Mesothelial cell of epicardium (in vitro differentiated cells): Measurements from ENCODE around the gene NSUN7. TPM values are rescaled to one million over a fixed set of nuclear protein-coding genes. Genes with fewer than 3 reads are reported as not detected.

Experiments
- DNase-seq, 2 experiments: peaks; one replicate each; pipeline ENCODE4 v3.0.0; 2021; ENCODE audit warnings: low spot score in 2 of 2; ENCODE audit not compliant: unreplicated experiment in 2 of 2
- H3K27ac Mint-ChIP-seq: 2 replicates; pipeline ENCODE4 v1.8.0; 2021; ENCODE audit warnings: mixed read lengths
- H3K27me3 Mint-ChIP-seq: 2 replicates; pipeline ENCODE4 v1.8.0; 2021; ENCODE audit warnings: low read depth, mixed read lengths
- H3K36me3 Mint-ChIP-seq: 2 replicates; pipeline ENCODE4 v1.8.0; 2021; ENCODE audit warnings: mixed read lengths
- H3K4me1 Mint-ChIP-seq: 2 replicates; pipeline ENCODE4 v1.8.0; 2021; ENCODE audit warnings: mixed read lengths
- H3K4me3 Mint-ChIP-seq: 2 replicates; pipeline ENCODE4 v1.8.0; 2021; ENCODE audit warnings: mild to moderate bottlenecking, moderate library complexity, mixed read lengths
- H3K9me3 Mint-ChIP-seq: 2 replicates; pipeline ENCODE4 v1.8.0; 2021; ENCODE audit warnings: mixed read lengths
- CTCF ChIP-seq: fragments of 200-600 bp; sonication (generic); IDR thresholded peaks from one replicate; pipeline ENCODE4 v1.5.0; 2021; ENCODE audit warnings: antibody characterized with exemption; ENCODE audit not compliant: unreplicated experiment
- total RNA-seq: library from RNA; stranded (reverse); gene quantifications from 3 replicates; pipeline ENCODE4 v1.2.1, GENCODE V29; 2021

Gene NSUN7
- total RNA-seq, 1 donor from 2014 or later, result 21.8 TPM

DNA sequence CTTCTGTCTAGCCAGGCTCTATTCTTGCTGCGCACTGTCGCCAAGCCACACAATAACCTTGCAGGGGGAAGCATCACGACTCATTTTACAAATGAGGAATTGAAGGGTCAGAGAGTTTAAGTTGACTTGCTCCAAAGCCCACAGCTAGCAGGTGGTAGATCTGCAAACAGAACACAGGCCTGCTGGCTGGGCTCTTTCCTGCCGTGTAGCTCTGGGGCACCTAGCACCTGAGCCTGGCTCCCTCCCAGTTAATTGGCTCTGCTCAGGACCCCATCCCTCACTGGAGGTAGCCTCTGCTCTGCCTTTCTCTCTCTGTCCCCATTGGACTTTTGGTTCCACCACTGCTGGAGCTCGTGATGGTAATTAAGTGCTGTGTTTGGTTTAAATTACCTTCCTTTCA lies 98.5 kb downstream of the NSUN7 start:
- Mint-ChIP-seq H3K27me3 (no peaks in the 10 kb centered on the region), H3K27ac (no peak overlapping the region), H3K4me3 (no peak overlapping the region), H3K4me1 (peaks cover 19% of the 10 kb centered on the region), H3K36me3 (no peaks in the 10 kb centered on the region), H3K9me3 (no peaks in the 10 kb centered on the region)
- no peak for TF ChIP-seq CTCF
- no peak for DNase-seq

- no peak overlapping the region for H3K4me3 Mint-ChIP-seq
- no peak for TF ChIP-seq CTCF
- peaks cover 17% of the 10 kb centered on the region for H3K4me1 Mint-ChIP-seq
- H3K36me3 Mint-ChIP-seq, result peaks cover 3% of the 10 kb centered on the region
- H3K27me3 Mint-ChIP-seq, result no peaks in the 10 kb centered on the region
- no peak for DNase-seq
- H3K9me3 Mint-ChIP-seq, result no peaks in the 10 kb centered on the region
- H3K27ac Mint-ChIP-seq, result no peak overlapping the region
These were observed 99.2 kb downstream of the NSUN7 start for GRCh38 chr4:40848940-40849339.

DNA sequence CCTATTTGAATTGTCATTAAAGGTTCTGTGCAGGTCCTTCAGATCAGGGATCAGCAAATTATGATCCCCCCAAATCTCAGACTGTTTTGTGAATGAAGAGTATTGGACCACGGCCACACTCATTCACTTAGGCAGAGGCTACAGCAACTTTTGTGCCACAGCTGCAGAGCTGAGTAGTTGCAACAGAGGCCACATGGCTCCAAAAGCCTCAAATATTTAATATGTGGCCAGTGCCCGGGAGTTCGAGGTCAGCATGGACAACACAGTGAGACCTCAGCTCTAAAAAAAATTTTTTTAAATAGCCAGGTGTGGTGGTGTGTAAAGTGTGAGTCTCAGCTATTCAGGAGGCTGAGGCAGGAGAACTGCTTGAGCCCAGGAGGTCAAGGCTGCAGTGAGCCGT lies 100.7 kb downstream of the NSUN7 start:
- peaks cover 3% of the 10 kb centered on the region for H3K36me3 Mint-ChIP-seq
- H3K4me3 Mint-ChIP-seq, result no peak overlapping the region
- no peaks in the 10 kb centered on the region for H3K27me3 Mint-ChIP-seq
- no peak for DNase-seq
- H3K27ac Mint-ChIP-seq, result no peak overlapping the region
- TF ChIP-seq CTCF, result no peak
- H3K4me1 Mint-ChIP-seq, result peaks cover 10% of the 10 kb centered on the region
- H3K9me3 Mint-ChIP-seq, result no peaks in the 10 kb centered on the region

GRCh38 chr4:40856277-40856839 lies 106.6 kb downstream of the NSUN7 start:
- H3K4me3 Mint-ChIP-seq, result peak overlapping the region; percentile 76
- no peaks in the 10 kb centered on the region for H3K9me3 Mint-ChIP-seq
- TF ChIP-seq CTCF, result no peak
- H3K4me1 Mint-ChIP-seq, result peaks cover 11% of the 10 kb centered on the region
- H3K27ac Mint-ChIP-seq, result no peak overlapping the region
- H3K36me3 Mint-ChIP-seq, result peaks cover 7% of the 10 kb centered on the region
- peaks cover 5% of the 10 kb centered on the region for H3K27me3 Mint-ChIP-seq
- DNase-seq, result no peak

- no peaks in the 10 kb centered on the region for H3K9me3 Mint-ChIP-seq
- no peak for TF ChIP-seq CTCF
- H3K27me3 Mint-ChIP-seq, result peaks cover 5% of the 10 kb centered on the region
- peaks cover 11% of the 10 kb centered on the region for H3K4me1 Mint-ChIP-seq
- peaks cover 7% of the 10 kb centered on the region for H3K36me3 Mint-ChIP-seq
- peak overlapping the region; percentile 76 for H3K4me3 Mint-ChIP-seq
- no peak overlapping the region for H3K27ac Mint-ChIP-seq
- peak; percentile 64 to 77 for DNase-seq
These were observed 107.1 kb downstream of the NSUN7 start for GRCh38 chr4:40856840-40857362.
